Measurements from ENCODE around the gene MAP3K8.

MAP3K8 gene

DNA sequence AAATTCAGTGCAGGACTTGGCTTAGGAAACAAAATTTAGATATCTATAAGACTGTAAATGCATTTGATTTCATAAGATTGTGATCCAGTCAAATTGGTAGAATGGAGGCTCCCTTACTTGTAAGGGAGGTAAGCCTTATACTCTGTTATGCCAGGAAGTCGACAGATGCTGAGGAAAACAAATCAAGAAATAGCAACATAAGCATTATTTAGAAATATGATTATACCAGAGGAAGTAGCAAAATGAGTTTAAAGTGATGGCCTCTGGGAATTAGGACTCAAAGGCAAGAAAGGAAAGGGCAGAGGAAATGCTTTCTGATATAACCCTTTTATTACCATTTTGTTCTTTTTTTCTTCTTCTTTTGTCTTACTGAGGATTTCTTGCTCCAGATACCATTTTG, 44.4 kb upstream of the MAP3K8 start:
- DNase-seq: no peak
- no peak overlapping the region for H2BK5ac ChIP-seq (ENCODE audit: low read depth, low read length, poor library complexity)
- WGBS (ENCODE audit: extremely low coverage, insufficient coverage, insufficient read length): no CpG with 5 or more reads among the region's 1 CpG

DNA sequence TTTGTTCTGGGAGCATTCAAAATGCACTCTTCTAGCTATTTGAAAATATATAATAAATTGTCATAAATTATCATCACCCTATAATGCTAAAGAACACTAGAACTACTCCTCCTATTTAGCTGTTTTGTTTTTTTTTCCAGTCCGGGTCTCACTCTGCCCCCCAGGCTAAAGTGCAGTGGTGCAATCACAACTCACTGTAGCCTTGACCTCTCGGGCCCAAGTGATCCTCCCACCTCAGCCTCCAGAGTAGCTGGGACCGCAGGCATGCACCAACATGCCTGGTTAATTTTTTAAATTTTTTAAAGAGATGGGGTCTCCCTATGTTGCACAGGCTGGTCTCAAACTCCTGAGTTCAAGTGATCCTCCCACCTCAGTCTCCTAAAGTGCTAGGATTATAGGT, 43.8 kb upstream of the MAP3K8 start:
- Histone ChIP-seq H3K18ac (ENCODE audit: low read length) (no peak overlapping the region), H2BK120ac (ENCODE audit: insufficient read depth, low read length, poor library complexity) (no peak overlapping the region), H4K12ac (ENCODE audit: low read depth, low read length) (no peak overlapping the region), H3K36me3 (ENCODE audit: control insufficient read depth in 1 of 2, insufficient read depth in 2 of 2, low read length in 2 of 2) (no peaks in the 10 kb centered on the region), H3K4me2 (ENCODE audit: low read length) (no peak overlapping the region), H4K8ac (ENCODE audit: low read depth, low read length) (no peak overlapping the region), H2AFZ (ENCODE audit: insufficient read depth, low read length, poor library complexity) (no peak overlapping the region), H3K79me1 (ENCODE audit: low read length) (no peaks in the 10 kb centered on the region), H3K27me3 (ENCODE audit: insufficient read depth, low read length) (no peaks in the 10 kb centered on the region), H3K27ac (ENCODE audit: low read depth, low read length) (no peak overlapping the region), H3K4ac (ENCODE audit: low read depth, low read length) (no peak overlapping the region), H2BK5ac (ENCODE audit: low read depth, low read length, poor library complexity) (no peak overlapping the region), H2AK5ac (ENCODE audit: low read length) (no peak overlapping the region), H3K9ac (ENCODE audit: low read length) (no peak overlapping the region), H3K79me2 (ENCODE audit: control insufficient read depth, insufficient read depth, low read length, poor library complexity) (no peaks in the 10 kb centered on the region), H4K91ac (ENCODE audit: low read depth, low read length) (no peak overlapping the region), H3K14ac (ENCODE audit: low read length) (no peak overlapping the region), H3K4me3 (ENCODE audit: low read depth, low read length) (no peak overlapping the region), H3K9me3 (ENCODE audit: insufficient read depth, low read depth, low read length) (no peaks in the 10 kb centered on the region), H3K23ac (ENCODE audit: low read length) (no peak overlapping the region), H2BK12ac (ENCODE audit: low read length) (no peak overlapping the region), H3K4me1 (ENCODE audit: control insufficient read depth in 1 of 2, insufficient read depth in 2 of 2, low read length in 2 of 2) (peaks cover 0 to 2% of the 10 kb centered on the region in 2 experiments)
- WGBS (ENCODE audit: extremely low coverage, insufficient coverage, insufficient read length): no CpG with 5 or more reads among the region's 3 CpGs
- DNase-seq: no peak

More for the DNA sequence above, 44.4 kb upstream of the MAP3K8 start:
- no peak overlapping the region for H3K14ac ChIP-seq (ENCODE audit: low read length)
- no peak overlapping the region for H3K27ac ChIP-seq (ENCODE audit: low read depth, low read length)
- no peak overlapping the region for H4K8ac ChIP-seq (ENCODE audit: low read depth, low read length)
- no peak overlapping the region for H2BK120ac ChIP-seq (ENCODE audit: insufficient read depth, low read length, poor library complexity)
- H2AK5ac ChIP-seq (ENCODE audit: low read length): no peak overlapping the region
- H3K79me2 ChIP-seq (ENCODE audit: control insufficient read depth, insufficient read depth, low read length, poor library complexity): no peaks in the 10 kb centered on the region
- H3K36me3 ChIP-seq (ENCODE audit: control insufficient read depth in 1 of 2, insufficient read depth in 2 of 2, low read length in 2 of 2): no peaks in the 10 kb centered on the region
- no peaks in the 10 kb centered on the region for H3K9me3 ChIP-seq (ENCODE audit: insufficient read depth, low read depth, low read length)
- H2BK12ac ChIP-seq (ENCODE audit: low read length): no peak overlapping the region
- no peak overlapping the region for H3K4me2 ChIP-seq (ENCODE audit: low read length)
- H3K27me3 ChIP-seq (ENCODE audit: insufficient read depth, low read length): no peaks in the 10 kb centered on the region
- H3K4me1 ChIP-seq (ENCODE audit: control insufficient read depth in 1 of 2, insufficient read depth in 2 of 2, low read length in 2 of 2): peaks cover 0 to 2% of the 10 kb centered on the region in 2 experiments
- no peak overlapping the region for H3K23ac ChIP-seq (ENCODE audit: low read length)
- no peak overlapping the region for H3K9ac ChIP-seq (ENCODE audit: low read length)
- no peak overlapping the region for H3K18ac ChIP-seq (ENCODE audit: low read length)
- no peaks in the 10 kb centered on the region for H3K79me1 ChIP-seq (ENCODE audit: low read length)
- no peak overlapping the region for H2AFZ ChIP-seq (ENCODE audit: insufficient read depth, low read length, poor library complexity)
- no peak overlapping the region for H4K12ac ChIP-seq (ENCODE audit: low read depth, low read length)
- H4K91ac ChIP-seq (ENCODE audit: low read depth, low read length): no peak overlapping the region
- no peak overlapping the region for H3K4me3 ChIP-seq (ENCODE audit: low read depth, low read length)
- no peak overlapping the region for H3K4ac ChIP-seq (ENCODE audit: low read depth, low read length)

DNA sequence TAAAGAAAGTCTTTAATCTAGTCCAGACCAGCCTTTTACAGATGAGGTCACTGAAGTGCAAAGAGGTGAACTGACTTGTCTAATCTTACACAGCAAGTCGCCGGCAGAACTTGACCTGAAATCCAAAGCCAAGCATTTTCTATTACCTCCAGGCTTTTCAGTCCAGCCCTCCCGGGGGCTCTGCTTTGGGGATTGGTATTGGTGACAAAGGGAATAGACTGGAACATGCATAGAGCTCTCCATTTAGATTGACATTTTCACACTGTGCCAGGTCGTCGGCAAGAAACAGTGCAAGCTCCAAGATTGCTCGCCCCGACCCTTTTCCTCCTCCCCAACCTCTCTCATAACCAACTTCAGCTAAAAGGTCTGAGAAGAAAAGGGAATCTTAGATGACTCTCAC, 42.7 kb upstream of the MAP3K8 start:
- Histone ChIP-seq H3K4me3 (ENCODE audit: low read depth, low read length) (no peak overlapping the region), H3K9ac (ENCODE audit: low read length) (no peak overlapping the region), H4K8ac (ENCODE audit: low read depth, low read length) (no peak overlapping the region), H2BK5ac (ENCODE audit: low read depth, low read length, poor library complexity) (no peak overlapping the region), H4K91ac (ENCODE audit: low read depth, low read length) (no peak overlapping the region), H3K27ac (ENCODE audit: low read depth, low read length) (no peak overlapping the region), H3K79me2 (ENCODE audit: control insufficient read depth, insufficient read depth, low read length, poor library complexity) (no peaks in the 10 kb centered on the region), H2AK5ac (ENCODE audit: low read length) (no peak overlapping the region), H3K79me1 (ENCODE audit: low read length) (no peaks in the 10 kb centered on the region), H3K36me3 (ENCODE audit: control insufficient read depth in 1 of 2, insufficient read depth in 2 of 2, low read length in 2 of 2) (no peaks in the 10 kb centered on the region), H3K23ac (ENCODE audit: low read length) (no peak overlapping the region), H3K27me3 (ENCODE audit: insufficient read depth, low read length) (no peaks in the 10 kb centered on the region), H4K12ac (ENCODE audit: low read depth, low read length) (no peak overlapping the region), H2BK120ac (ENCODE audit: insufficient read depth, low read length, poor library complexity) (no peak overlapping the region), H2BK12ac (ENCODE audit: low read length) (no peak overlapping the region), H2AFZ (ENCODE audit: insufficient read depth, low read length, poor library complexity) (no peak overlapping the region), H3K4me1 (ENCODE audit: control insufficient read depth in 1 of 2, insufficient read depth in 2 of 2, low read length in 2 of 2) (peaks cover 0 to 2% of the 10 kb centered on the region in 2 experiments), H3K4me2 (ENCODE audit: low read length) (no peak overlapping the region), H3K14ac (ENCODE audit: low read length) (no peak overlapping the region), H3K4ac (ENCODE audit: low read depth, low read length) (no peak overlapping the region), H3K18ac (ENCODE audit: low read length) (no peak overlapping the region), H3K9me3 (ENCODE audit: insufficient read depth, low read depth, low read length) (no peaks in the 10 kb centered on the region)
- no peak for DNase-seq
- no CpG with 5 or more reads among the region's 7 CpGs for WGBS (ENCODE audit: extremely low coverage, insufficient coverage, insufficient read length)

DNA sequence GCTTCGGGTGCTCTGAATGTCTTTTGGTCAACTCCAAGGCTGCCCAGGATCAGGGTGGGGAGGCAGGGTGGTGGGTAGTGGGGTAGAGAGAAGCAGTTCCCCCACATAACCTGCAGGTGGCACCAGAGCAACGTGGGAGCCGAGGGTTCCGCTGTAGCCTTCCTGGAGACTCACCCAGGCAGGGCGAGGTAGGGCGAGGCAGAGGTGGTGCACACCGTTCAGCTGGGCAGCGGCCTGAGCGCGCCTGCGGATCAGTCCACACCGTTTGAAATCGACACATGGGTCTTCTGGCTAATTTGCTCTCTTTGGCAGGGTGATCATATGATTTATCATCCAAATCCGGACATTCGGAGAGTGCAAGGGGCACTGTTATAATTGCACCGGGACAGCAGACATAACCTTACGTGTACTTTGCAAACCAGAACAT, 41.4 kb upstream of the MAP3K8 start:
- H3K79me2 ChIP-seq (ENCODE audit: control insufficient read depth, insufficient read depth, low read length, poor library complexity): no peaks in the 10 kb centered on the region
- peak; percentile 52 to 81 for DNase-seq

More for the DNA sequence above, 41.4 kb upstream of the MAP3K8 start:
- no peak overlapping the region for H3K27ac ChIP-seq (ENCODE audit: low read depth, low read length)
- H4K8ac ChIP-seq (ENCODE audit: low read depth, low read length): no peak overlapping the region
- H3K4me2 ChIP-seq (ENCODE audit: low read length): no peak overlapping the region
- no peaks in the 10 kb centered on the region for H3K36me3 ChIP-seq (ENCODE audit: control insufficient read depth in 1 of 2, insufficient read depth in 2 of 2, low read length in 2 of 2)
- no peak overlapping the region for H2BK5ac ChIP-seq (ENCODE audit: low read depth, low read length, poor library complexity)
- H3K9me3 ChIP-seq (ENCODE audit: insufficient read depth, low read depth, low read length): no peaks in the 10 kb centered on the region
- H2AK5ac ChIP-seq (ENCODE audit: low read length): no peak overlapping the region
- no peak overlapping the region for H3K9ac ChIP-seq (ENCODE audit: low read length)
- H3K4ac ChIP-seq (ENCODE audit: low read depth, low read length): no peak overlapping the region
- H4K91ac ChIP-seq (ENCODE audit: low read depth, low read length): no peak overlapping the region
- H2BK12ac ChIP-seq (ENCODE audit: low read length): no peak overlapping the region
- no peak overlapping the region for H3K23ac ChIP-seq (ENCODE audit: low read length)
- no peak overlapping the region for H4K12ac ChIP-seq (ENCODE audit: low read depth, low read length)
- no peak overlapping the region for H2BK120ac ChIP-seq (ENCODE audit: insufficient read depth, low read length, poor library complexity)
- no peak overlapping the region for H3K4me3 ChIP-seq (ENCODE audit: low read depth, low read length)
- no peaks in the 10 kb centered on the region for H3K79me1 ChIP-seq (ENCODE audit: low read length)
- H3K27me3 ChIP-seq (ENCODE audit: insufficient read depth, low read length): no peaks in the 10 kb centered on the region
- no peak overlapping the region for H2AFZ ChIP-seq (ENCODE audit: insufficient read depth, low read length, poor library complexity)
- peaks cover 0 to 2% of the 10 kb centered on the region in 2 experiments for H3K4me1 ChIP-seq (ENCODE audit: control insufficient read depth in 1 of 2, insufficient read depth in 2 of 2, low read length in 2 of 2)
- no peak overlapping the region for H3K18ac ChIP-seq (ENCODE audit: low read length)
- H3K14ac ChIP-seq (ENCODE audit: low read length): no peak overlapping the region
- WGBS (ENCODE audit: extremely low coverage, insufficient coverage, insufficient read length): no CpG with 5 or more reads among the region's 17 CpGs
